Esophagus mucosa (tissue), 1 donor: ENCODE results near the gene ROR2. TPM values are rescaled to one million over a fixed set of nuclear protein-coding genes. Genes with fewer than 3 reads are reported as not detected.

Source experiments
- total RNA-seq: library from RNA; stranded (reverse); gene quantifications from one replicate; pipeline ENCODE4 v1.2.4, GENCODE V29; 2023
- donor health status: DM: yes; HTN: yes; CAD: no.

Gene ROR2
- total RNA-seq, 1 donor from 2014 or later, result 2.5 TPM

Other genes with a start within 250 kb of the ROR2 start
- 54.6 TPM for gene SPTLC1, start 165.2 kb upstream of the ROR2 start, total RNA-seq